Lower leg skin (tissue), 4 donors: ENCODE data around the gene POLR2I. TPM values are rescaled to one million over a fixed set of nuclear protein-coding genes. Genes with fewer than 3 reads are reported as not detected.
A peak's percentile ranks its signal among the peaks of the same experiment; 100 is the strongest.

ENCODE experiments used
- DNase-seq, 2 donors: peaks; one replicate each; pipeline ENCODE4 v3.0.0-alpha.2; 2019; ENCODE audit warnings: low spot score in 2 of 2
- H3K4me3 ChIP-seq: fragments of 200-600 bp; sonication (generic); 2 replicates; pipeline ENCODE4 v1.5.1; 2017; ENCODE audit warnings: mild to moderate bottlenecking, low read depth; ENCODE audit not compliant: poor library complexity, severe bottlenecking
- POLR2A ChIP-seq, 2 donors: fragments of 450-650 bp; IDR thresholded peaks; one replicate each; pipeline ENCODE4 v1.6.1; 2016 to 2017; ENCODE audit warnings: antibody characterized with exemption in 2 of 2, mild to moderate bottlenecking in 1 of 2, moderate library complexity in 1 of 2
- WGBS, 2 donors: methylation state at CpG; one replicate each; pipeline ENCODE4 v1.1.5; 2018; 5-methylcytosine and 5-hydroxymethylcytosine counted together
- intact Hi-C: fragments of 100-400 bp; cut with DNase I; formaldehyde crosslinking; loops from one replicate; pipeline ENCODE4 v1.15.0; 2023; ENCODE audit warnings: low total_unique reads
- total RNA-seq, 4 donors: library from RNA; depleted of rRNA; stranded (reverse); fragments of >200 nt; gene quantifications; one replicate each; pipeline ENCODE4 v1.1.0, GENCODE V29; 2016
- TF ChIP-seq, protein P1 (sequence below), 3 donors: fragments of 450-650 bp; IDR thresholded peaks; one replicate each; pipeline ENCODE4 v1.5.1; 2016; ENCODE audit warnings: antibody characterized with exemption in 3 of 3, mild to moderate bottlenecking in 3 of 3, moderate library complexity in 2 of 3

POLR2I gene
- total RNA-seq, 4 donors from 2014 or later = 32.0 to 74.8 (median 57.5) TPM

DNA sequence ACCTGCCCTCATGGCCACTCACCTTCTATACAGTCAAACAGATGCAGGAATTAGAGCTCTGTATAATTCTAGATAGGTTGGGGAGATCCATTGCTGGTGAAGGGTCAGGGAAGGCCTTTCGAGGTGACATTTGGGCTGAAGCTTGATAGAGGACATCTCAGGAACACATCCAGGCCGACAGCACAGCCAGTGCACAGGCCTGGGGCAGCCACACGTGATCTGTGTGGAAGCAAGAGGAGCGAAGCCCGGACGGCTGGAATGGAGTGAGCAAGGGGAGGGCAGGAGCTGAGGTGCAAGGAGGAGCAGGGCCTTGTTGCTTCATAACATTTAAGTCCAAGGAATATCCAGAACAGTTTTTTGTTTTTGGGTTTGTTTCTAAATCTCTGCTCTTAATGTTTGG, 8.2 kb downstream of the POLR2I start:
- WGBS, 2 donors = 90% methylated on average over 6 of the region's 6 CpGs
- no peak for DNase-seq
- no peak overlapping the region for H3K4me3 ChIP-seq
- intact Hi-C loops = no loop called here
- TF ChIP-seq POLR2A (IDR thresholded peaks at IDR 0.05) = no peak
- TF ChIP-seq, protein P1, sequence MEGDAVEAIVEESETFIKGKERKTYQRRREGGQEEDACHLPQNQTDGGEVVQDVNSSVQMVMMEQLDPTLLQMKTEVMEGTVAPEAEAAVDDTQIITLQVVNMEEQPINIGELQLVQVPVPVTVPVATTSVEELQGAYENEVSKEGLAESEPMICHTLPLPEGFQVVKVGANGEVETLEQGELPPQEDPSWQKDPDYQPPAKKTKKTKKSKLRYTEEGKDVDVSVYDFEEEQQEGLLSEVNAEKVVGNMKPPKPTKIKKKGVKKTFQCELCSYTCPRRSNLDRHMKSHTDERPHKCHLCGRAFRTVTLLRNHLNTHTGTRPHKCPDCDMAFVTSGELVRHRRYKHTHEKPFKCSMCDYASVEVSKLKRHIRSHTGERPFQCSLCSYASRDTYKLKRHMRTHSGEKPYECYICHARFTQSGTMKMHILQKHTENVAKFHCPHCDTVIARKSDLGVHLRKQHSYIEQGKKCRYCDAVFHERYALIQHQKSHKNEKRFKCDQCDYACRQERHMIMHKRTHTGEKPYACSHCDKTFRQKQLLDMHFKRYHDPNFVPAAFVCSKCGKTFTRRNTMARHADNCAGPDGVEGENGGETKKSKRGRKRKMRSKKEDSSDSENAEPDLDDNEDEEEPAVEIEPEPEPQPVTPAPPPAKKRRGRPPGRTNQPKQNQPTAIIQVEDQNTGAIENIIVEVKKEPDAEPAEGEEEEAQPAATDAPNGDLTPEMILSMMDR (IDR thresholded peaks at IDR 0.05) = no peak

DNA sequence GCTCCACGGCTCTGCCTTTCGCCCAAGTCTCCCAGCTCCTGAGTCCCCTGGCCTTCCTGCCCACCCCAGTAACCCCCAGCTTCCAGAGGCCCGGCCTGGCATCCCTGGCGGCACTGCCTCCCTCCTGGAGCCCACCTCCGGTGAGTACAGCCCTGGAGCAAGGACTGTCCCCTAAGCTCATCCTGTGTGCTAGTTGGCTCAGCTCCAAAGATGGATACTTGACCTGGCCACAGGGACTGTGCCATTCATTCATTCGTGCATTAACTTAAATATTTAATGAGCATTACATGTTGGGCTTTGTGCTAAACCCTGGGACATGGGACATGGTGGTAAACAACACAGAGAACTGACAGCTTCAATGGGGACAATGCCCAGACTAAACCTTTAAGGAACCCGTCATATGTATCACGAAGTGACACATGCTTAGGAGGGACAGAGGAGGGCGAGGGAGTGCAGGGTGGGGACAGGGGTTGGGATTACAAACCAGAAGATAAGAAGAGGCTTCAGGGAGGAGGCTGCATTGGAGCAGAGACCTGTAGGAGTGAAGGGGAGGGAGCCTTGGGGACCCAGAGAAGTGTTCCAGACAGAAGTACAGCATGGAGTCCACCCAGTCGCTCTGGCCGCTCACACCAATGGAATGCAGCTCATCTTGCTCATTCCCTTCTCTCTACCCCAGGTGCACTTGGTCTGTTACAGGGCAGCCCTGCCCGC, 10.7 kb downstream of the POLR2I start:
- intact Hi-C loops = no loop called here

DNA sequence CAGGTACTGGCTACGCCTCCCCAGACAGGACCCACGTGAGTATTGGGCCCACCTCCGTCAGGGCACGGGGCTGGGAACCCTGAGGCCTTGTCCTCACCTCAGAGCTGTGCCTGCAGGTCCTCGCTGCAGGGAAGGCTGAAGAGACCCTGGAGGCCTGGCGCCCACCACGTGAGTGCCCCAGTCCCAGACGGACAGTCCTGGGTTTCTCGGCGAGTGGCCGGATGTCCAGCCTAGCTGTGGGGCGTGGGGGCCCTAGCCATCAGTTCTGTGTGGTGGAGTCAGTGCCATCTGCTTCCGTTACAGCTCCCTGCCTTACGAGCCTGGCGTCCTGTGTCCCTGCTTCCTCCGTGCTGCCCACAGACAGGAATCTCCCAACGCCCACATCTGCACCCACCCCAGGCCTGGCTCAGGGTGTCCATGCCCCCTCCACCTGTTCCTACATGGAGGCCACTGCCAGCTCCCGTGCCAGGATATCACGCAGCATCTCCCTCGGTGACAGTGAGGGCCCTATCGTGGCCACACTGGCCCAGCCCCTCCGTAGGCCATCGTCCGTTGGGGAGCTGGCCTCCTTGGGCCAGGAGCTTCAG, 11.5 kb downstream of the POLR2I start:
- no peak for DNase-seq
- H3K4me3 ChIP-seq = no peak overlapping the region
- 88 to 95% methylated on average over 17 to 23 of the region's 24 CpGs for WGBS, 2 donors
- TF ChIP-seq POLR2A (IDR thresholded peaks at IDR 0.05) = no peak
- TF ChIP-seq, protein P1 (IDR thresholded peaks at IDR 0.05) = no peak
- intact Hi-C loops = no loop called here

More for the DNA sequence above, 10.7 kb downstream of the POLR2I start:
- no peak for DNase-seq
- 85 to 91% methylated on average over 12 of the region's 12 CpGs for WGBS, 2 donors
- no peak overlapping the region for H3K4me3 ChIP-seq
- TF ChIP-seq, protein P1 (IDR thresholded peaks at IDR 0.05) = no peak
- TF ChIP-seq POLR2A (IDR thresholded peaks at IDR 0.05) = no peak

DNA sequence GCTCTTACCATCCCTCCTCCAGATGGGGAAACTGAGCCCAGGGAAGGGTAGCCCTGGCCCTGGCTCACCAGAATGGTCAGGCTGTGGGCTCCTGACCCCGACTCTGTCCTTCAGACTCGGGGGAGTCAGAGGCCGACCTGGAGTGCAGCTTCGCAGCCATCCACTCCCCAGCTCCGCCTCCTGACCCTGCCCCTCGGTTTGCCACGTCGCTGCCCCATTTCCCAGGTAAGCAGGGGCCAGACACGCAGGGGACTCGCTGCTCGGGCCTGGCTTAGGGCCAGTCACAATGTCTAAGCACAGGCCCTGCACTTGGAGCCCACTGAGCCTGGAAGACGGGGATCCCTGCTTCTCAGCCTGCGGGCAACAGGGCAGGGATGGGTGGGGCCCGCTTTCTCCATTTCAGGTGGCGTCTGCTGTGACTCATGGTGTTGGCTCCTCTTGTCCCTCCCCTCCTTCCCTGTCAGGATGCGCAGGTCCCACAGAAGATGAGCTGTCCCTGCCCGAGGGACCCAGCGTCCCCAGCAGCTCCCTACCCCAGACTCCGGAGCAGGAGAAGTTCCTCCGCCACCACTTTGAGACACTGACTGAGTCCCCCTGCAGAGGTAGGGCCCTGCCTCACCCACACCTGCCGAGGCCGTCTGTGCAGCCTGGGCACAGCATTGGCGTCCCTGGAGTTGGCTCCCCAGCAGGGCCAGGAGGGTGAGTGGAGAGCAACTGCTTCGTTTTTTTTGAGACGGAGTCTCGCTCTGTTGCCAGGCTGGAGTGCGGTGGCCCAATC, 12.9 kb downstream of the POLR2I start:
- no peak overlapping the region for H3K4me3 ChIP-seq
- DNase-seq = peak in 1 of 2 donors; percentile 50
- intact Hi-C loops = no loop called here
- TF ChIP-seq POLR2A (IDR thresholded peaks at IDR 0.05) = no peak
- TF ChIP-seq, protein P1 (IDR thresholded peaks at IDR 0.05) = no peak
- 47 to 73% methylated on average over 23 to 26 of the region's 27 CpGs for WGBS, 2 donors

DNA sequence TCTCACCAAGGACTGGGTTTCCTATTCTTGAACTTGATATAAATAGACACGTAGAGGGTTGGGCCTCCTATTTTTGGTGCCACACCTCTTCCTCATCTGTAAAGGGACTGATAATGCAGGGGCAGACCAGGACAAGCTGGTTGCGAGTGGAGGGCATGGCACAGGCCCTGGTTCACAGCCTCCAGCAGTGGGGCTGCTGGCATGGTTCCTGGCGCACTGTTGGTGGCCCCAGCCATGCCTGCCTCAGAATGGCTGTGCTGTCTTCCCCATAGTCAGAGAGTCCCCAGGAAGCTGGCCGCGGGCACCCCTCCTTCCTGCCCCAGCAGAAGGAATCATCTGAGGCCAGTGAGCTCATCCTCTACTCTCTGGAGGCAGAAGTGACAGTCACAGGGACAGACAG, 14.2 kb downstream of the POLR2I start:
- TF ChIP-seq POLR2A (IDR thresholded peaks at IDR 0.05) = no peak
- TF ChIP-seq, protein P1 (IDR thresholded peaks at IDR 0.05) = no peak
- no peak for DNase-seq
- no peak overlapping the region for H3K4me3 ChIP-seq
- WGBS, 2 donors = 35 to 61% methylated on average over 5 of the region's 5 CpGs
- intact Hi-C loops = no loop called here
